Kidney (tissue), 14 donors: ENCODE data around the gene CCDC102A. TPM values are rescaled to one million over a fixed set of nuclear protein-coding genes. Genes with fewer than 3 reads are reported as not detected.
A peak's percentile ranks its signal among the peaks of the same experiment; 100 is the strongest.

ENCODE experiments used
- DNase-seq, 5 donors: peaks; one replicate each; pipeline ENCODE4 v3.0.0-alpha.2; 2013 to 2020
- FAIRE-seq: peaks from 2 replicates; lab custom pipeline; 2012; peaks lifted over from hg19 to GRCh38; lab: Jason Lieb, UNC
- H3K27ac ChIP-seq, 2 donors: one replicate each; pipeline ENCODE4 v1.7.0; 2013; ENCODE audit warnings: low read depth in 2 of 2, low read length in 2 of 2, inconsistent platforms in 1 of 2
- H3K27me3 ChIP-seq: one replicate; pipeline ENCODE4 v1.7.1; 2013; ENCODE audit warnings: low read length, inconsistent platforms; ENCODE audit not compliant: control insufficient read depth, insufficient read depth
- H3K36me3 ChIP-seq, 3 donors: one replicate each; pipeline versions ENCODE4 v1.7.0 to v1.7.1; 2013; ENCODE audit warnings: low read length in 3 of 3, control low read depth in 1 of 3, inconsistent platforms in 1 of 3; ENCODE audit not compliant: insufficient read depth in 3 of 3, control insufficient read depth in 2 of 3
- H3K4me1 ChIP-seq, 3 donors: one replicate each; pipeline versions ENCODE4 v1.7.0 to v1.7.1; 2013; ENCODE audit warnings: low read length in 3 of 3, inconsistent platforms in 1 of 3, low read depth in 1 of 3; ENCODE audit not compliant: control insufficient read depth in 2 of 3, insufficient read depth in 2 of 3
- H3K4me3 ChIP-seq, 3 donors: one replicate each; pipeline versions ENCODE4 v1.7.0 to v1.8.1; 2013; ENCODE audit warnings: low read length in 3 of 3, control low read depth in 1 of 3, inconsistent platforms in 1 of 3
- H3K9ac ChIP-seq, 3 donors: one replicate each; pipeline versions ENCODE4 v1.7.0 to v1.7.1; 2013; ENCODE audit warnings: low read length in 3 of 3, control low read depth in 1 of 3, inconsistent platforms in 1 of 3
- H3K9me3 ChIP-seq, 3 donors: one replicate each; pipeline versions ENCODE4 v1.7.0 to v1.7.1; 2013; ENCODE audit warnings: low read length in 3 of 3, control low read depth in 1 of 3, inconsistent platforms in 1 of 3; ENCODE audit not compliant: control insufficient read depth in 2 of 3, insufficient read depth in 1 of 3
- intact Hi-C: fragments of 100-400 bp; cut with DNase I; formaldehyde crosslinking; loops from one replicate; pipeline ENCODE4 v1.11.1; 2022
- polyA plus RNA-seq: library from polyadenylated mRNA; stranded (reverse); fragments of 350-450 nt; fragmentation: Illumina TruSeq; extraction: RNeasy Lipid Tissue Mini Kit (QIAGEN cat#74804); gene quantifications from one replicate; pipeline ENCODE4 v1.2.3, GENCODE V29; 2014; ENCODE audit warnings: low read depth, low replicate concordance; ENCODE audit not compliant: insufficient read depth
- total RNA-seq: library from RNA; stranded (reverse); fragmentation: NEBNext Ultra II Directional; extraction: Animal tissue kit (Norgen Biotek cat#: 25700); gene quantifications from one replicate; pipeline ENCODE4 v1.2.1, GENCODE V29; 2021
- TF ChIP-seq, protein P1 (sequence below): IDR thresholded peaks from 3 replicates; pipeline ENCODE4 v1.5.1; 2012; ENCODE audit warnings: mild to moderate bottlenecking, moderate library complexity, borderline replicate concordance; ENCODE audit not compliant: insufficient read depth; ENCODE audit errors: extremely low read depth
- donor health status: control.
- donor health status: control.
- donor health status: control.
- donor health status: control.
- donor health status: control.
- donor health status: DM: yes; HTN: yes; CAD: no.
- donor health status: Normal renal cell carcinoma (clear cell type).

CCDC102A gene
- total and polyA plus RNA-seq, 2 donors from 2014 or later: 5.7 to 11.9 TPM

DNA sequence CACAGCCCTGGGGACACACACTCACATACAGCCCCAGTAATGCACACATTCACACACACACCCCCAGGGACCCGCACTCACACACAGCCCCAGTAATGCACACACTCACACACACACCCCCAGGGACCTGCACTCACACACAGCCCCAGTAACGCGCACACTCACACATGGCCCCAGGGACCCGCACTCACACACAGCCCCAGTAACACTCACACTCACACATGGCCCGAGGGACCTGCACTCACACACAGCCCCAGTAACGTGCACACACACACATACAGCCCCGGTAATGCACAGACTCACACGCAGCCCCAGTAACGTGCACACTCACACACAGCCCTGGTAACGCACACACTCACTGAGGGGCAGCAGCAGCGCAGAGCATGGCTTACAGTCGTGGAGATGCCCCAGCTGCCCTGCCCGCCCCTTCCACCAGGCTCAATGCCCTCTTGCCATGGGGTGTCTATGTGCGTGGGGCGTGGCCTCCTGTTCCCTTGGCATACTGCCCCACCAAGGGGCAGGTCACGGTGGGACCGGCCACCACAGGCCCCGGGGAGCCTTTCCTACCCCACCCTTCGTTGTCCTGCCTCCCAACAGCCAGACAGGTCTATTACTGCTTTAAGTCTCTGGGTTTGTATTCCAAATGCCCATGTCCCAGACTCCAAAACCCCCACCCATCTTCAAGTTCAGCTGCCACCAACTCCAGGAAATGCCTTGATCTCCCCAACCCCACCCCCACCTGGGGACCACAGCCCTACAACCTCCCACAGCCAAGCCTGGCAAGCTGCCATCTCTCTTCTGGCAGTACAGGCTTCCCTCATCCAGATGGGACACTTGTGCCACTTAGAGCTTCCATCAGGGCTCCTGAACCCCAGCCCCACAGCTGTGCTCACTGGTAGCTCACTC is 2.7 kb downstream of the CCDC102A start:
- Histone ChIP-seq H3K4me3 (no peak overlapping the region), H3K9ac (no peak overlapping the region), H3K4me1 (peaks cover 3 to 34% (median 5%) of the 10 kb centered on the region in 3 donors), H3K27ac (no peak overlapping the region), H3K9me3 (no peaks in the 10 kb centered on the region), H3K36me3 (no peaks in the 10 kb centered on the region), H3K27me3 (no peaks in the 10 kb centered on the region)
- intact Hi-C loops: no loop called here
- TF ChIP-seq, protein P1, sequence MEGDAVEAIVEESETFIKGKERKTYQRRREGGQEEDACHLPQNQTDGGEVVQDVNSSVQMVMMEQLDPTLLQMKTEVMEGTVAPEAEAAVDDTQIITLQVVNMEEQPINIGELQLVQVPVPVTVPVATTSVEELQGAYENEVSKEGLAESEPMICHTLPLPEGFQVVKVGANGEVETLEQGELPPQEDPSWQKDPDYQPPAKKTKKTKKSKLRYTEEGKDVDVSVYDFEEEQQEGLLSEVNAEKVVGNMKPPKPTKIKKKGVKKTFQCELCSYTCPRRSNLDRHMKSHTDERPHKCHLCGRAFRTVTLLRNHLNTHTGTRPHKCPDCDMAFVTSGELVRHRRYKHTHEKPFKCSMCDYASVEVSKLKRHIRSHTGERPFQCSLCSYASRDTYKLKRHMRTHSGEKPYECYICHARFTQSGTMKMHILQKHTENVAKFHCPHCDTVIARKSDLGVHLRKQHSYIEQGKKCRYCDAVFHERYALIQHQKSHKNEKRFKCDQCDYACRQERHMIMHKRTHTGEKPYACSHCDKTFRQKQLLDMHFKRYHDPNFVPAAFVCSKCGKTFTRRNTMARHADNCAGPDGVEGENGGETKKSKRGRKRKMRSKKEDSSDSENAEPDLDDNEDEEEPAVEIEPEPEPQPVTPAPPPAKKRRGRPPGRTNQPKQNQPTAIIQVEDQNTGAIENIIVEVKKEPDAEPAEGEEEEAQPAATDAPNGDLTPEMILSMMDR: no peak
- no peak for FAIRE-seq
- peak in 2 of 5 donors; percentile 73 to 79 for DNase-seq

DNA sequence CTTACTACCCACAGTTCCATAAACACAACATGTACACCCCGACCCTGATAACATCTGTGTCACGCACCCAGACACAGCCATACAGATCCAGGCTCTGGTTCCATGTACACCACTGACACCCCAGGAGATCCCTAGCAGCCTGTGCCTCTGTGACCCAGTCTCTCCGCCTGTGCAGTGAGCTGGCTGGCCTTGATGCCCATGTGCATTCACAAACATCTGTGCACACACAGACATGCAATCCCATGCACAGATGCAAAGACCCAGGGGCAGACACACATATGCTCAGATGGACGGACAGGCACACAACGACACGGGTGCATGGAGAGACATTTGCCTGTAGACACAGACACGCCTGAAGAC is 4.1 kb downstream of the CCDC102A start:
- TF ChIP-seq, protein P1: no peak
- no peaks in the 10 kb centered on the region for H3K27me3 ChIP-seq
- FAIRE-seq (no peak), DNase-seq (peak in 1 of 5 donors; percentile 45)
- no peak overlapping the region for H3K27ac ChIP-seq
- no peaks in the 10 kb centered on the region for H3K36me3 ChIP-seq
- H3K4me3 ChIP-seq: peak overlapping the region in 1 of 3 donors; percentile 30
- H3K9ac ChIP-seq: peak overlapping the region in 1 of 3 donors; percentile 34
- H3K4me1 ChIP-seq: peaks cover 3 to 34% (median 5%) of the 10 kb centered on the region in 3 donors
- H3K9me3 ChIP-seq: no peaks in the 10 kb centered on the region
- intact Hi-C loops: no loop called here

DNA sequence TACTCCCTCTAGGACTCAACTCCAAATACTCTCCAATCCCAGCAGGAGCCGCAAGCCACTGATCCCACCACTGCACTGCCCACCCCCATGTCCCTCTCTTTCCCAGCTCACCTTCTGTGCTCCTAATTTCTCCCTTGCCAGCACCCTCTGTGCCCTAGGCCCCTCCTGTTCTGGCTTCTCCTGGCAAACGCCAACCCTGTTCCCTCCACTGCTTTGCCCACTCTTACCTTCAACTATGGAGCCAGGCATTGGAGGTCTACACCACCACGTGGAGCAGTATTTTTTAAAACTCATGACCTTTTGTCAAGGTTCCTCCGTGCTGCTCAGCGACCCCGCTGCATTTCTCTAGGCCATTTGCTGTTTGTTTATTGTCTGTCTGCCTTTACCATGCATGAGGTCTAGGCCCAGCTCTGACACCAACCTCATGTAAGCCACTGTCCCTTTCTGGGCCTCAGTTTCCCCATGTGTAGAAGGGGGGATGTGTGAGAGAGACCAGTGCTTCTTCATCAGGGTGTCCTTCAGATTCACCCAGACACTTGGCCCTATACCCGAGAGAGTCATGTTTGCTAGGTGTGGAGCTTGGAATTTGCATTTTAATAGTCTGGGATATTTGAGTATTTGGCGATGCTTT is 4.6 kb downstream of the CCDC102A start:
- TF ChIP-seq, protein P1: no peak
- H3K9me3 ChIP-seq: no peaks in the 10 kb centered on the region
- peaks cover 3 to 32% (median 5%) of the 10 kb centered on the region in 3 donors for H3K4me1 ChIP-seq
- no peaks in the 10 kb centered on the region for H3K27me3 ChIP-seq
- H3K4me3 ChIP-seq: no peak overlapping the region
- H3K9ac ChIP-seq: no peak overlapping the region
- intact Hi-C loops: no loop called here
- DNase-seq (peak in 1 of 5 donors; percentile 31), FAIRE-seq (no peak)
- no peaks in the 10 kb centered on the region for H3K36me3 ChIP-seq
- H3K27ac ChIP-seq: no peak overlapping the region
